SK-N-MC (cell line): ENCODE results near the gene IFNL4.

Experiments
- DNase-seq: peaks from one replicate; pipeline ENCODE4 v3.0.0-alpha.2; 2011; ENCODE audit warnings: low read depth, low spot score
- H3K27ac ChIP-seq: fragments of 200-600 bp; sonication (generic); 2 replicates; pipeline ENCODE4 v1.5.1; 2016; ENCODE audit warnings: mixed run types
- H3K36me3 ChIP-seq: fragments of 200-600 bp; sonication (generic); 2 replicates; pipeline ENCODE4 v1.6.1; 2017; ENCODE audit warnings: antibody characterized with exemption, low read length, mixed read lengths; ENCODE audit not compliant: insufficient read depth
- H3K4me3 ChIP-seq: fragments of 200-600 bp; sonication (generic); 2 replicates; pipeline ENCODE4 v1.5.1; 2016
- H3K9ac ChIP-seq: fragments of 200-600 bp; sonication (generic); 2 replicates; pipeline ENCODE4 v1.8.0; 2017; ENCODE audit warnings: mixed run types, mixed read lengths; ENCODE audit not compliant: insufficient read length
- H3K9me3 ChIP-seq: fragments of 200-600 bp; sonication (generic); 2 replicates; pipeline ENCODE4 v1.6.1; 2017; ENCODE audit warnings: low read depth, mild to moderate bottlenecking, antibody characterized with exemption, low read length, moderate library complexity, mixed read lengths
- EZH2 ChIP-seq: fragments of 200-600 bp; sonication (generic); IDR thresholded peaks from one replicate; pipeline ENCODE4 v1.6.1; 2017; ENCODE audit warnings: antibody characterized with exemption
- FOXP2 ChIP-seq: optimal IDR thresholded peaks from 2 replicates; pipeline ENCODE3; 2011; ENCODE audit warnings: mild to moderate bottlenecking, moderate library complexity; ENCODE audit not compliant: insufficient read depth; ENCODE audit errors: extremely low read length, control extremely low read depth
- POLR2AphosphoS5 ChIP-seq: IDR thresholded peaks from 2 replicates; pipeline ENCODE4 v1.6.1; 2012; ENCODE audit warnings: mild to moderate bottlenecking, low read depth, low read length, borderline replicate concordance

Gene IFNL4

GRCh38 chr19:39248806-39249205, at the start of gene IFNL4:
TSS of gene IFNL4 (minus strand) at chr19:39248856.
- no peak within 1 kb of the TSS for H3K9ac ChIP-seq
- no peaks in the 10 kb centered on the region for H3K9me3 ChIP-seq
- no peak within 1 kb of the TSS for H3K27ac ChIP-seq
- no peak for DNase-seq
- TF ChIP-seq EZH2 (no peak), POLR2AphosphoS5 (no peak), FOXP2 (no peak)
- H3K36me3 ChIP-seq, result no peaks in the 10 kb centered on the region
- H3K4me3 ChIP-seq, result no peak within 1 kb of the TSS

- TF ChIP-seq POLR2AphosphoS5, result no peak
- no peak for TF ChIP-seq EZH2
- no peak for TF ChIP-seq FOXP2
- H3K27ac ChIP-seq, result no peak overlapping the region
- DNase-seq, result no peak
- no peaks in the 10 kb centered on the region for H3K36me3 ChIP-seq
- no peaks in the 10 kb centered on the region for H3K9me3 ChIP-seq
- H3K9ac ChIP-seq, result no peak overlapping the region
- H3K4me3 ChIP-seq, result no peak overlapping the region
Observed at GRCh38 chr19:39297931-39298634, 49.4 kb upstream of the IFNL4 start.

GRCh38 chr19:39296906-39297305, 48.2 kb upstream of the IFNL4 start:
- Histone ChIP-seq H3K9me3 (no peaks in the 10 kb centered on the region), H3K27ac (no peak overlapping the region), H3K36me3 (no peaks in the 10 kb centered on the region), H3K9ac (no peak overlapping the region), H3K4me3 (no peak overlapping the region)
- DNase-seq, result no peak
- TF ChIP-seq EZH2 (no peak), POLR2AphosphoS5 (no peak), FOXP2 (no peak)

GRCh38 chr19:39296055-39296645, 47.5 kb upstream of the IFNL4 start, which contains the start of gene IFNL1:
TSS of gene IFNL1 (plus strand) at chr19:39296407. CDS start at chr19:39296422, 15 bp downstream.
- no peaks in the 10 kb centered on the region for H3K36me3 ChIP-seq
- H3K9ac ChIP-seq, result no peak within 1 kb of the TSS
- H3K27ac ChIP-seq, result no peak within 1 kb of the TSS
- no peaks in the 10 kb centered on the region for H3K9me3 ChIP-seq
- TF ChIP-seq EZH2 (no peak), FOXP2 (no peak), POLR2AphosphoS5 (no peak)
- DNase-seq, result no peak
- H3K4me3 ChIP-seq, result no peak within 1 kb of the TSS

- Histone ChIP-seq H3K36me3 (no peaks in the 10 kb centered on the region), H3K27ac (no peak overlapping the region), H3K4me3 (no peak overlapping the region), H3K9me3 (no peaks in the 10 kb centered on the region), H3K9ac (no peak overlapping the region)
- TF ChIP-seq POLR2AphosphoS5 (no peak), EZH2 (no peak), FOXP2 (no peak)
- no peak for DNase-seq
Observed at GRCh38 chr19:39293394-39293793, 44.7 kb upstream of the IFNL4 start.

GRCh38 chr19:39284032-39284431, 35.4 kb upstream of the IFNL4 start:
- DNase-seq, result no peak
- Histone ChIP-seq H3K9me3 (no peaks in the 10 kb centered on the region), H3K36me3 (no peaks in the 10 kb centered on the region), H3K4me3 (no peak overlapping the region), H3K9ac (no peak overlapping the region), H3K27ac (no peak overlapping the region)
- TF ChIP-seq EZH2, result no peak
- no peak for TF ChIP-seq POLR2AphosphoS5
- no peak for TF ChIP-seq FOXP2

GRCh38 chr19:39282021-39282420, 33.4 kb upstream of the IFNL4 start:
- no peaks in the 10 kb centered on the region for H3K36me3 ChIP-seq
- no peak overlapping the region for H3K4me3 ChIP-seq
- TF ChIP-seq FOXP2 (no peak), EZH2 (no peak), POLR2AphosphoS5 (no peak)
- no peak overlapping the region for H3K27ac ChIP-seq
- DNase-seq, result no peak
- H3K9ac ChIP-seq, result no peak overlapping the region
- H3K9me3 ChIP-seq, result no peaks in the 10 kb centered on the region

- Histone ChIP-seq H3K9ac (no peak overlapping the region), H3K4me3 (no peak overlapping the region), H3K27ac (no peak overlapping the region), H3K9me3 (no peaks in the 10 kb centered on the region), H3K36me3 (no peaks in the 10 kb centered on the region)
- TF ChIP-seq POLR2AphosphoS5 (no peak), EZH2 (no peak)
- no peak for DNase-seq
Observed at GRCh38 chr19:39277598-39277997, 28.9 kb upstream of the IFNL4 start.
